Suppressor macrophage (primary cell): ENCODE measurements around the gene TMCC1.

ENCODE experiments used
- DNase-seq, 4 experiments: peaks; one replicate each; pipeline ENCODE4 v3.0.0-alpha.2; 2020 to 2022

The TMCC1 gene

DNA sequence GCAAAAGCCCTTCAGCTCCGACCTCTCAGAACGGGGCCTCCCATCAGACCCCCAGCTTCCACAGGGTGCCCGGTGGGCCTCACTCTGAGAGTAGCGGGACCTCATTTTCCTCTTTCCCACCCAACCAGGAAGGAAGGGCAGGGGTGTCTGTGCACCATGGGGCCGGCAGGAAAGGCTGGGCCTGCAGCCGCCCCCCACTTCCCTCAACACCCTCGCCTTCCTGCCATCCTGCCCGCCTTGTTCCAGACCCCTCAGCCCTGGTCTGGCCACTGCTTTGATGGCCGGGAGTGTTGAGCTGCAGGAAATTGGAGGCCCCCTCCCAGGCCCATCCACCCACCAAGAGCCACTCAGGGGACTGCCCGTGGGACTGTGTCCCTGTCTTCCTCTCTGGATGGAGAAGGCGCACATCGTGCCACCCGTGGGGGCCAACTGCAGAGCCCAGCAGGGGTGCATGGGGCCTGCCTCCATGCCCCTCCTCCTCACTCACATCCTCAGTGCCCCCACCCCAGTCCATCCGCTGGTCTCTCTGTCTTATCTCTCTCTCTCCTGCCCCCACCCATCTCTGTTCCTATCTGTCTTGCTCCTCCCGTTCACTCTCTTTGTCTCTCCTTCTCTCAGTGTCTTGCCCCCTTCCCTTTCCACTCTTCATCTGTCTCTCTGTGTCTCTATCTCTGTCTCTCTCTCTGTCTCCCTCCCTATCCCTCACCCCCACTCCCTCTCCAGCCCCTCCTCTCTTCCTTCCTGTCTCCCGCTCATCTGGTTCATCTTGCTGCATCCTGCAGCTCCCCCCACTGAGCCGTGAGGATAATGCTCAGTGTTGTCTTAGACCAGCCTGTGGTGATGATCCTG lies 285.2 kb downstream of the TMCC1 start:
- DNase-seq: peak in 3 of 4 experiments; percentile 41 to 56 (median 55)

DNA sequence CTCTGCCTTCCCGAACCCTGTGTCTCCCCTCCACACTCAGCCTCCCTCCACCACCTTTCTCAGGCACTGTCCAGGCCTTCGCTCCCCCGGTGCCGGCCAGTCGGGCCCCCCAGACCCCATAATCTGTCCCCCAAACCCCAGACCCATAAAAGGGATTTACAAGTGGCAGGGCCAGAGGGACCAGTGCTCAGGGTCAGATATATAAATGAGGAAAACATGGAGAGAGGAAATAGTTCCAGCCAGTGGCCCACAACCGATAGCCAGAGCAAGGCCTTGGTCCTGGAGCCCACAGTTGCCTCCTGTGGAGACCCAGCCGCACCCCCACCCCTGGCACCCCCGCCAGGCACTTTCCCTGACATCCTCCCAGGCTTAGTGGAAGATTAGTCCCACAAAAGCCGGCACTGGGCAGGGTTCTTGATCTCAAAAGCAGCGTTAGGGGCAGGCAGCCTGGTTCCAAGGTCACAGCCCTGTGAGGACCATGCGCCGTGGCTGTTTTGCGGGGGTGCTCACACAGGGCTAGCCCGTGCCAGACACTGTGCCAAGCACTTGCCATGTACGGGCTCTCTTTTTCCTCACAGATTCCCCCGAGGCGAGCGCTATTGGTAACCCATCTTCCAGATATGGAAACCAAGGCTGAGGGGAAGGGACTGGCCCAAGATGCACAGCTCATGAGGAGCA lies 286.0 kb downstream of the TMCC1 start:
- no peak for DNase-seq

DNA sequence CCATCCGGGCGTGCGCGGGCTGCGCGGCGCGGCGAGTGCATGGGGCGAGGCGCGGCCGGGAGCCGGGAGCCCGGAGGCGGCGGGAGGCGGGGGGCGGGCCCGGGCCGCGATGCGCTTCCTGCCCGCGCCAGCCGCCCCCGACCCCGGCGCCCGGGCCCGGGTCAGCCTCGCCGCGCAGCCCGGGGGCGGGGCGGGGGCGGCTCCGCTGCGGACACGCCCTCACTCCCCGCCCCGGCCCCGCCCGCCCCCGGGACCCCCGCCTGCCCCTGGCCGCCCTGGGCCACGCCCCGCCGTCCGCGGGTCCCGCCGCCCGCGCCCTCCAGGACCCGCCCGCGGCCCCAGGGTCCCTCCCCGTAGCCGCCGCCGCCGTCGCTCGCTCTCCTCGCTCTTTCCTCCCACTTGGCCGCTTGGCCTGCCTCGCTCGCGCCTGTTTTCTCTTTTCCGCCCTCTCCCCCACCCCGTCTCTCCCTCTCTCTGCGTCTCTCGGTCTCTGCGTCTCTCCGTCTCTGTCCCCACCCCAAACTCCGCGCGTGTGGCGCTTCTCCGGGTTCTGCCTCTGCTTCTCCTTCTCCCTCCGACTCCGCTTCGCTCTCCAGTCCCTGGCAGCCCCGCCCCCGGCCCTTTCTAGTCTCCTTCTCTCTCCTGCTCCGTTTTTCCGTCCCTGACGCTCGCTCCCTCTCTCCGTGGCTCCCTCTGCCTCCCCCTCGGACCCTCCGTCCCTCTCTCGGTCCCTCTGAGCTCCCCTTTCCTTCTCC lies 286.7 kb downstream of the TMCC1 start, which contains the start of gene PLXND1:
PLXND1 (minus strand) TSS at position 41 of the 755 bp plus-strand sequence; CDS start at position 4, 37 bp downstream.
- peak; percentile 88 to 96 (median 92) for DNase-seq

DNA sequence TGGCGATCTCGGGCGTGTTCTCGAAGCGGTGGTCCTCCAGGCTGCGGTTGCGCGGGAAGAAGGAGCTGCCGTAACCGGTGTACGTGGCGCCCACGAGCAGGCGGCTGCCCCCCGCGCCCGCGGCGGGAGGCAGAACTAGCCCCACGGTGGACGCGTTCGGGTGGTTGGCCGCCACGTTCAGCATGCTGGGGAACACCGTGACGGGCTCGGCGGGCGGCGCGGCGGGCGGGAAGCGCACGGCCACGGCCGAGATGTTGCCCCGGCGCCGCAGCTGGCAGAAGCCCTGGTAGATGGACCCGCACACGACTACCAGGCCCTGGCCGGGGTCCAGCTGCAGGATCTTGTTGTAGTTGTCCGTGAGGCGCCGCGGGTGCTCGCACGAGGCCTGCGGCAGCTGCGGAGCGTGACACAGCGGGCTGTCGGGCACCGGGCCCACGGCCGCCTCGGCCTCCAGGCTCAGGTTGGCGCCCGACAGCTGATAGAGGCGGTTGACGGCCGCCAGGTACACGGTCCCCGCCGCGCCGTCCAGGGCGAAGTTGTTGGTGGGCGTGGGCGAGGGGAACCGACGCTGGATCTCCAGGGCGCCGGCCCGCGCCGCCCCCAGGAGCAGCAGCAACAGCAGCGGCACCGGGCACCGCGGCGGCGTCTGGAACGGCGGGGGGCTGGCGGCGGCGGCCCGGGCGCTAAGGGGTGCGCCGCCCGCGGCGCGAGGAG lies 287.4 kb downstream of the TMCC1 start:
- peak in 3 of 4 experiments; percentile 63 to 80 (median 73) for DNase-seq

DNA sequence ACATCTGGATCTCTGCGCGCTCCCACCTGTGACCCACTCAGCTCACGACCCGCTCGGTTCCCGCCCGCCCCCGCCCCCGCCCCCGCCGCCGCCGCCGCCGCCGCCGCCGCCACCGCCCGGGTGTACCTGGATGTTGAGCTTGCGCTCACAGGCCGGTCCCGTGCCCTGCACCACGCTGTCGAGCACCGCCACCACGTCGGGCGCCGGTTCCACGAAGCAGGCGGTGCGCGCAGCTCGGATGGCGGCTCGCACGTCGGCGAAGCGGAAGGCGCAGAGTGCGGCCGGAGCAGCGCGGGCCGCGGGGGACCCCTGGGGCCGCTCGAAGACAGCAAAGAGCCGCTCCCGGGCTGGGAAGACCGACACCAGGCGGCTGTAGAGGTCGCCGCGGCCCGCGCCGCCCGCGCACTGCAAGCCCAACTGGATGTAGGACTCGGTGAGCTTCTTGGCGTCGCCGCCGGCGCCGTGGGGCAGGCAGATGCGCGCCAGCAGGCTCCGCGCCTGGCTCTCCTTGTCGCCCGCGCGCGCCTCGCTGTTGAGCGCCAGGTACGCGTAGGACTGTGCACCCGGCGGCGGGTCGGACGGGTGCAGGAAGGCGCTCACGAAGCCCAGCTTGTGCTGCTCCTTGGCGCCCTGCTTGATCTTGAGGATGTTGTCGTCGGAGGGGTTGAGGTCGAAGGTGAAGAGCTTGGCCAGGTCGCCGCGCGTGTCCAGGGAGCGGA lies 288.1 kb downstream of the TMCC1 start:
- DNase-seq: peak; percentile 44 to 73 (median 60)

DNA sequence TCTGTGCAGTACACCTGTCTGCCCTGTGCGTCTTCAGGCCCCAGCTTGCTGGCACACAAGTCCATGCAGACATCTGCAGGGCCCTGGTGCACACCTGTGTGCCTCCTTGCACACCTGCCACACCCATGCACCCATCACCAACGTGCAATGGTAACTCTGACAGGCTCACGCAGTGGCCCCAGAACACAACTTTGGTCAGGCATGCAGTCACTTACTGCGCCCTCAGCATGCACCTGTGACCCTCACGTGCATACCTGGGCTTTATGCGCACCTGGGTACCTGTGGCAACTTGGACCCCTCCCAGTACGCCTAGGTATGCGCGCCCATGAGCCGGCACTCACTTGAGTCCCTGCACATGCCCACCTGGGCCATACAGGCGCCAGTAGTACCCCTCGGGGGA lies 288.7 kb downstream of the TMCC1 start:
- DNase-seq: no peak

- DNase-seq: no peak
Observed at GRCh38 chr3:129603991-129604749, 289.3 kb downstream of the TMCC1 start.

GRCh38 chr3:129603561-129603942 lies 290.0 kb downstream of the TMCC1 start:
- DNase-seq: peak; percentile 49 to 81 (median 78)

- peak; percentile 70 to 85 (median 80) for DNase-seq
Observed at GRCh38 chr3:129602730-129603560, 290.6 kb downstream of the TMCC1 start.

DNA sequence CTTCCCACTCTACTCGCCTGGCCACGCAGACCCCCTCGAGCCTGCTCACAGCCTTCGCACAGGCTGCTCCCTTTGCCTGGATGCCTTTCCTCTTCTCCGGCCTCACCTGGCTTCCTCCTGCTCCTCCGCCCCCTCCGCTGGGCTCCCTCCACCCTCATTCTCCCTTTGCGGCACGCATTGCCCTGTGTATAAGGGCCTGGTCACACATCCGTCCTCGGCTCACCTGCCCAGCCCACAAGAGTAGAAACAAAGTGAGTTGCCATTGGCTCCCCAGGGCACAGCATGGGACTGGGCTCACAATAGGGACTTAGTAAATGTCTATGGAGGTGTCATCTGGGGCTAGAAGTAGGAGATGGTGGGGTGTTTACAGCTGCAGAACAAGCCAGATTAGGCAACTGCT lies 291.2 kb downstream of the TMCC1 start:
- no peak for DNase-seq

- no peak for DNase-seq
Observed at GRCh38 chr3:129601713-129602112, 291.8 kb downstream of the TMCC1 start.

- DNase-seq: no peak
Observed at GRCh38 chr3:129600348-129600747, 293.2 kb downstream of the TMCC1 start.

DNA sequence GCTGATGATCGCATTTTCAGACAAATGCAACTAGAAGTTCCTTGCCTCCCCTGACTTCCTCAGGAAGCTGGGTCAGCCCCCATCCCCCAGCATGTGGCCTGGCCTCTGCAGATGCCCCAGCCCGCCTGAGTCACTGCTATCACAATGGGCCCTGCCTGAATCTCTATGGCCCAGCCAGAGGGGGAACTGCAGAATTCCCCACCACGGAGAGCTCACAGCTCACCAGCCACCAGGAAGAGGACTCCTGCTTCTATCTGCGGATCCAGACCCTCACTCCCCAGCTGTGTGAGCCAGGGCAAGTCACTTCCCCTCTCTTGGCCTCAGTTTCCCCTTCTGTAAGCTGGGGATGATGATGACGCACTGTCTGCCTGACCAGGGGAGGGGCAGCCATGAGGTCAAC lies 293.9 kb downstream of the TMCC1 start:
- DNase-seq: peak; percentile 94 to 98 (median 97)

- no peak for DNase-seq
Observed at GRCh38 chr3:129599073-129599472, 294.4 kb downstream of the TMCC1 start.

DNA sequence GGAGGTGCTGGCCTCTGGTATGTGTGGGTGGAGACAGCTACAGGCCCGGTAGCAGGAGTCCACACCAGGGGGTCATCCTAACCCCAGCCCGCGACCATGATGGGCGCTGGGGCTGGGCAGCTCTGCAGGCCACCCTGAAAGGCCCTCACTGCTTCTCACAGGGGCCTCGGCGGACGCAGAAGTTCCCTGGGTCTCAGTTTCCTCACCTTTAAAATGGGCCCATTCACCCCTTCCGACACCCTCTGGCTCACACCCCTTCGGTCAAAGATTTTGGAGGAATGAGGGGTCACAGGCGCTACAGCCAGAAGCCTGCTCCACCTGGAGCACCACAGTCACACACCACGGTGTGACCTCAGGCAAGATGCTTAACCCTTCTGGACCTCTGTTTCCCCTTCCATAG lies 295.0 kb downstream of the TMCC1 start:
- no peak for DNase-seq

- DNase-seq: peak in 1 of 4 experiments; percentile 24
Observed at GRCh38 chr3:129598000-129598381, 295.5 kb downstream of the TMCC1 start.
